Activated naive CD8-positive, alpha-beta T cell treated with anti-CD3 and anti-CD28 coated beads, Interleukin-2, amount 10 ng/mL, durations not matched to agents 7 days and 5 days (primary cell): Measurements from ENCODE around the gene CLDN3. TPM values are rescaled to one million over a fixed set of nuclear protein-coding genes. Genes with fewer than 3 reads are reported as not detected.
"Not testable (repeated sequence)": the region's sequence is repeated elsewhere in the genome, so short reads cannot be mapped to it uniquely, and the experiment has no call there.

Experiments used
- ATAC-seq: fragments of 150-1000 bp; cut with Tn5 transposase; one replicate; pipeline ENCODE4 v1.10.0; 2021; ENCODE audit warnings: low read depth, moderate library complexity
- POLR2A ChIA-PET: fragments of 350-600 bp; sonication (Branson Sonifier 250); formaldehyde crosslinking; loops from one replicate; lab custom pipeline; 2021; ENCODE audit warnings: antibody characterized with exemption; lab: Charles Lee
- DNase-seq: peaks from one replicate; pipeline ENCODE4 v3.0.0; 2021
- H3K27ac Mint-ChIP-seq: one replicate; pipeline ENCODE4 v1.8.0; 2022; ENCODE audit warnings: mild to moderate bottlenecking, mixed read lengths
- H3K27me3 Mint-ChIP-seq: one replicate; pipeline ENCODE4 v1.8.0; 2022; ENCODE audit warnings: mild to moderate bottlenecking, moderate library complexity, mixed read lengths
- H3K36me3 Mint-ChIP-seq: one replicate; pipeline ENCODE4 v1.8.0; 2021; ENCODE audit warnings: mild to moderate bottlenecking, mixed read lengths
- H3K4me1 Mint-ChIP-seq: one replicate; pipeline ENCODE4 v1.8.0; 2021; ENCODE audit warnings: mixed read lengths
- H3K4me3 Mint-ChIP-seq: one replicate; pipeline ENCODE4 v1.8.0; 2022; ENCODE audit warnings: mild to moderate bottlenecking, moderate library complexity, mixed read lengths
- H3K9me3 Mint-ChIP-seq: one replicate; pipeline ENCODE4 v1.8.0; 2021; ENCODE audit warnings: mixed read lengths
- total RNA-seq, 2 experiments: library from RNA; stranded (reverse); gene quantifications; one replicate each; pipeline ENCODE4 v1.2.3, GENCODE V29; 2021

CLDN3 gene
- total RNA-seq, 2 experiments from 2014 or later = not detected

DNA sequence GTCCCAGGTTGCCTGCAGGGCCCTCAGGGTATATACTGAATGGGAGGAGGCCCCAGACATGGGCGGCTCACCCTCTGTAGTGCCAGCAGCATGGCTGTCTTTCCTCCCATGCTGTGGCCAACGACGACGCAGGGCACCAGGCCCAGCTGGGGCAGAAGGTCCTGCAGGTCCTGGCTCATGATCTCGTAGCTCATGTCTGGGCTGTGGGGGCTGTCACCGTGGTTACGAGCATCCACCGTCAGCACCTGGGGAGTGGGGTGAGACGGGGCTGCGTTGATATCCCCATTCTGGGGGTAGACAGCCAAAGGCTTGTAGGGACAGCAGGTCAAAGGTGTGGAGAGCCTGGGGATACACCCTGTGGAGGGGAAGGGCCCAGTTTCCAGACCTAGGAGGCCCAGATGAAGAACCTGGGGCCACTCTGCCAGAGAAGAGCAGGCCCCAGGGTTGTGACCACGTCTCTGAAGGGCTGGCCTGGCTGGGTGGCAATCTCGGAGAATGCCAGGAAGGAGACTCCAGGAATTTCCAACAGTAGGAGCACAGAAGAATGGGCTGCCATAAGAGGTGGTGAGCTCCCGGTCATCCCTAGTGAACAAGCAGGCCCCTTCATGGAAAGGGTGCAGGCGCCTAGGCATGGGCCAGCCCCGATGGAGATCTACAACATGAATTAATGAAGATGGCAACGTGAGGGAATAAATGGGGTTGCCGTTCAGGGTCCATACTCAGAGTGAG, 32.4 kb downstream of the CLDN3 start:
- DNase-seq (no peak), ATAC-seq (no peak)
- H3K9me3 Mint-ChIP-seq = no peaks in the 10 kb centered on the region
- H3K4me3 Mint-ChIP-seq = peak overlapping the region; percentile 97
- H3K27me3 Mint-ChIP-seq = peaks cover 3% of the 10 kb centered on the region
- POLR2A ChIA-PET = interaction anchor here (0.9 to 1.7 kb wide), 6 partner anchors 9 to 216 kb away, joined by 3 to 10 read pairs (median 6); partner anchors contain the start of genes BAZ1B and BCL7B
- peaks cover 1% of the 10 kb centered on the region for H3K36me3 Mint-ChIP-seq
- peaks cover 16% of the 10 kb centered on the region for H3K4me1 Mint-ChIP-seq
- peak overlapping the region; percentile 98 for H3K27ac Mint-ChIP-seq

DNA sequence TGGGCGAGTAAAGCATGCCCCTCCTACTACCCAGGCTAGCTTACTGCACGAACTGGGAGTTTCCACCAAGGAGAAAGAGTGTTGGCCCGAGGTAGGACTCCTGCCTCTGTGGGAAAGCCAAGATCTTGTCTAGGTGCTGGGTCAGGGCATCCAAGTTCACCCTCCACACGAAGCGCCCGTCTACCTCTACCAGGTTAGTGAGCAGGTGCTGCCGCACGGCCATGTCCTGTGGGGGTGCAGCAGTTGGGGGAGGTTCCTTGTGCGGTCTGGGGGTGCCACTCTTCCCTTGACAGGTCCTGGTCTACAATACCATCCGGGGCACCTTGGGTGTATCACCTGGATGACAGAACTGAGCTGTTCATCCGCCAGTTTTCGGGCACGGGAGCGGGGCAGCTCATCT, 33.2 kb downstream of the CLDN3 start:
- Mint-ChIP-seq H3K4me1 (peaks cover 16% of the 10 kb centered on the region), H3K27ac (no peak overlapping the region), H3K27me3 (peaks cover 3% of the 10 kb centered on the region), H3K36me3 (peaks cover 1% of the 10 kb centered on the region), H3K4me3 (no peak overlapping the region), H3K9me3 (no peaks in the 10 kb centered on the region)
- no peak for ATAC-seq
- POLR2A ChIA-PET = interaction anchor here (0.9 to 1.0 kb wide), 2 partner anchors 8 to 17 kb away, joined by 3 read pairs; partner anchors contain the start of gene STX1A
- DNase-seq = no peak

DNA sequence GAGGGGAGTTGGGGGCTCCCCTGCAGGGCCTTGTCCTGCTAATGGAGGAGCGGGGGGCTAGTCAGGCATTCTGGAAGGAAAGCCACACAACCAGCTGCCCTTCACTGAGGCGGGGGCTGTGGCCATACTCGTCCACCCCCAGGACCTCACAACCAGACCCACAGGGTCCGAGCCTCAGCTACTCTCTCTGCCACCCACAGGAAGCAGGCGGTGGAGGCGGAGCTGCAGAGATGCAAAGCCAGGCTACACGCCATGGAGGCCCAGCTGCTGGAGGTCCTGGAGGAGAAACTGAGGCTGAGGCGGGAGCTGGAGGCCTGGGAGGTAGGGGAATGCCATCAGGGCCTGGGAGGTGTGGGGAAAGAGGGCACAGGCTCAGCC, 34.6 kb downstream of the CLDN3 start:
- no peaks in the 10 kb centered on the region for H3K9me3 Mint-ChIP-seq
- H3K27ac Mint-ChIP-seq = no peak overlapping the region
- peaks cover 16% of the 10 kb centered on the region for H3K4me1 Mint-ChIP-seq
- peaks cover 1% of the 10 kb centered on the region for H3K36me3 Mint-ChIP-seq
- DNase-seq = no peak
- peaks cover 3% of the 10 kb centered on the region for H3K27me3 Mint-ChIP-seq
- no peak for ATAC-seq
- H3K4me3 Mint-ChIP-seq = no peak overlapping the region
- POLR2A ChIA-PET = interaction anchor here (1.9 kb wide), 1 partner anchor 128 kb away, joined by 14 read pairs; no protein-coding TSS in a partner anchor

DNA sequence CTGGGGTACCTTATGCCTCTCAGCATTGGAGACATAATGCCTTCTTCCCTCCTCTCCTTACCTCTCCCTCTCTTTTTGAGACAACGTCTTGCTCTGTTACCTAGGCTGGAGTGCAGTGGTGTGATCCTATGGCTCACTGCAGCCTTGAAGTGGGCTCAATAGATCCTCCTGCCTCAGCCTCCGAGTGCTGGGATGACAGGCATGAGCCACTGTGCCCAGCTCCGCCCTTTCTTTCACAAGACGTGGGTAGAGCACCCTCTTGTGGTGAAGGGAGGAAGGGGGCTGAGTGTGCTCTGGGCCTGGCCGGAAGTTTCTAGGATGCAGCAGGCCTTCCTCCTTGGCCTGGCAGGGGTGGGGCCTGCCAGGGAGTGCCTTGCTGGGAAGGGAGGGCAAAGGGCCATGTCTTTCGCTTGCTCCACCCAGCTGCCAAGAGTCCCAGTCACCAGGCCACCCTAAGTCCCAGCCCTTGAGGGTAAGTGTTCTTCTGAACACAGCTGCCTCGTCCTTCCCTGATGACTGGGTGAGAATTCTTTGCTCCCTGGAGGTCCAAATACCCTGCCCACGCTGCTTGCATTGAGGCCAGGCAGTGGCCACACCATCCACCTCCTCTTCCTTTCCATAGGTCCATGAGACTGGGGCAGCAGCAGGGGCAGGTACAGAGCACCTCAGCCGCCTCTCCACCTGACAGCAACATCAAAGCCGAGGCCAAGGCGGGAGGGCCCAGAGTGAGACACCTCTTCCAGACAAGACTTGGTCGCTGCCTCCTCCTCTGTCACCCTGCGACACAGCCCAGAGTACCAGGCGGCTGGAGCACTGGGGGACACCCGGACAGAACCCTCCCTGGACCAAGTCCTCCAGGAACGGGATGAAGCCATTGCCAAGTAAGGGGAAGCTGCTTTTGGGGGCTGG, 35.2 kb downstream of the CLDN3 start:
- POLR2A ChIA-PET = interaction anchor here (1.1 to 1.9 kb wide), 2 partner anchors 15 to 128 kb away, joined by 3 to 14 read pairs; partner anchors contain the start of gene STX1A
- peaks cover 3% of the 10 kb centered on the region for H3K27me3 Mint-ChIP-seq
- H3K4me3 Mint-ChIP-seq = peak overlapping the region; percentile 37

DNA sequence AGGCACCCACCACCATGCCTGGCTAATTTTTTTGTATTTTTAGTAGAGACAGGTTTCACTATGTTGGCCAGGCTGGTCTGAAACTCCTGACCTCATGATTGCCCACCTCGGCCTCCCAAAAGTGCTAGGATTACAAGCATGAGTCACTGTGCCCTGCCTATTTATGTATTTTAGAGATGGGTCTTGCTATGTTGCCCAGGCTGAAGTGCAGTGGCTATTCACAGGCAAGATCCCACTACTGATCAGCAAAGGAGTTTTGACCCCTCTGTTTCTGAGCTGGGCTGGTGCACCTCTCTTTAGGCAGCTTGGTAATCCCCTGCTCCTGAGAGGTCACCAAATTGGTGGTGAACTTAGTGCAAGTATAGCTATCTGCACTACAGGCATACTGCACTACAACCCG, 37.7 kb downstream of the CLDN3 start:
- ATAC-seq (no peak), DNase-seq (no peak)
- H3K4me3 Mint-ChIP-seq = no peak overlapping the region
- H3K36me3 Mint-ChIP-seq = no peaks in the 10 kb centered on the region
- no peak overlapping the region for H3K27ac Mint-ChIP-seq
- POLR2A ChIA-PET = no interaction called here
- H3K27me3 Mint-ChIP-seq = peaks cover 16% of the 10 kb centered on the region
- no peaks in the 10 kb centered on the region for H3K9me3 Mint-ChIP-seq
- peaks cover 12% of the 10 kb centered on the region for H3K4me1 Mint-ChIP-seq

More for the DNA sequence above, 35.2 kb downstream of the CLDN3 start:
- DNase-seq = peak; percentile 81
- Mint-ChIP-seq H3K4me1 (peaks cover 16% of the 10 kb centered on the region), H3K36me3 (peaks cover 1% of the 10 kb centered on the region), H3K9me3 (no peaks in the 10 kb centered on the region), H3K27ac (peak overlapping the region; percentile 75)
- ATAC-seq = peak; percentile 65

DNA sequence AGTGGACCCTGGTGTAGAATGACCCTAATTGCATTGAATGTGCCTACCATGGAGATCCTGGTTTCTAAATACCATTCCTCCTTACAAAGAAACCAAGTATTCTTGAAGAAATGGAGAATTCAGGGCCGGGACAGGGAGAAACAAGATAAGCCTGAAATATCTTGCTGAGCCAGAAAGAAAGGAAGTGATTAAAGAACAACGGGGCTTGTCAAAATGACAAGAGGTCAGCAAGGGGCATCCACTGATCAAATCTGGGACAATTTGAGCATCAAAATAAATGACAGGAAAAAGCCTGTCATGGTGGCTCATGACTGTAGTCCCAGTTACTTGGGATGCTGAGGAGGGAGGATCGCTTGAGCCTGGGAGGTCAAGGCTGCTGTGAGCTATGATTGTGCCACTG, 39.6 kb downstream of the CLDN3 start:
- H3K4me1 Mint-ChIP-seq = peaks cover 8% of the 10 kb centered on the region

DNA sequence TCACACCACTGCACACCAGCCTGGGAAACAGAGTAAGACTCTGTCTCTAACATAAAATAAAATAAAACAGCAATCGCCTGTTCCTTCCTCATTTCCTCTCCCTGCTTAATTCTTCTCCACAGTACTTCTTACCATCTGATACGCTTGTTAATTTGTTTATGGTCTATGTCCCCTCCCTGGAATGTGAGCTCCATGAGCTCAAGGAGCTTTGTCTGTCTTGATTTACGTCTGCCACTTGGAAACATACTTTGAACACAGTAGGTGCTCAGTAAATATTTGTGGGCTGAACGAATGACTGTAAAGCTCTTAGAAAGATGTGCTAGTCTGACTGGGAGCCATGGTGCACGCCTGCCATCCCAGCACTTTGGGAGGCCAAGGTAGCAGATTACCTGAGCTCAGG, 41.5 kb downstream of the CLDN3 start:
- Mint-ChIP-seq H3K4me1 (no peaks in the 10 kb centered on the region), H3K27ac (no peak overlapping the region), H3K4me3 (no peak overlapping the region), H3K9me3 (no peaks in the 10 kb centered on the region), H3K36me3 (no peaks in the 10 kb centered on the region), H3K27me3 (peaks cover 17% of the 10 kb centered on the region)
- ATAC-seq (no peak), DNase-seq (no peak)
- POLR2A ChIA-PET = interaction anchor here (0.8 kb wide), 1 partner anchor 9 kb away, joined by 3 read pairs; no protein-coding TSS in a partner anchor

More for the DNA sequence above, 39.6 kb downstream of the CLDN3 start:
- Mint-ChIP-seq H3K27ac (no peak overlapping the region), H3K36me3 (no peaks in the 10 kb centered on the region), H3K4me3 (no peak overlapping the region), H3K9me3 (no peaks in the 10 kb centered on the region), H3K27me3 (peaks cover 17% of the 10 kb centered on the region)
- POLR2A ChIA-PET = no interaction called here
- DNase-seq = no peak
- ATAC-seq = no peak

DNA sequence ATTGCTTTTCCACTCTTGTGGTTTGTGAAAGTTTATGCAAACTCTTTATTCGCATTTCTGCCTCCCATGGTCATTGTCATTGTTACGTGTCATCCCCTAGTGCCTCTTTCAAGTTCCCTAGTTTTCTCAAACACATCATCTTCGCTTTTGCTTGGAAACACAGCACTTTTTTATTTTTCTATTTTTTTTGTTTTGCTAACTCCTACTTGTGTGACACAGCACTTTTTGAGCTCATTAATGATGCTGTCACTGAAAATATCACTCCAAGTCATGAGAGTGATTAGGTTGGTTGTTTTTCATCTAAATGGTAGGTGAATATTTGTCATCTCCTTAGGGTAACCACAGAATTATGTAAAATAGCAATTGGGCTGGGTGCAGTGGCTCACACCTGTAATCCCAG, 42.1 kb downstream of the CLDN3 start:
- Mint-ChIP-seq H3K27ac (no peak overlapping the region), H3K4me1 (no peaks in the 10 kb centered on the region), H3K9me3 (no peaks in the 10 kb centered on the region), H3K27me3 (peaks cover 16% of the 10 kb centered on the region), H3K4me3 (no peak overlapping the region), H3K36me3 (no peaks in the 10 kb centered on the region)
- DNase-seq (no peak), ATAC-seq (no peak)
- POLR2A ChIA-PET = interaction anchor here (0.8 kb wide), 1 partner anchor 10 kb away, joined by 3 read pairs; no protein-coding TSS in a partner anchor

DNA sequence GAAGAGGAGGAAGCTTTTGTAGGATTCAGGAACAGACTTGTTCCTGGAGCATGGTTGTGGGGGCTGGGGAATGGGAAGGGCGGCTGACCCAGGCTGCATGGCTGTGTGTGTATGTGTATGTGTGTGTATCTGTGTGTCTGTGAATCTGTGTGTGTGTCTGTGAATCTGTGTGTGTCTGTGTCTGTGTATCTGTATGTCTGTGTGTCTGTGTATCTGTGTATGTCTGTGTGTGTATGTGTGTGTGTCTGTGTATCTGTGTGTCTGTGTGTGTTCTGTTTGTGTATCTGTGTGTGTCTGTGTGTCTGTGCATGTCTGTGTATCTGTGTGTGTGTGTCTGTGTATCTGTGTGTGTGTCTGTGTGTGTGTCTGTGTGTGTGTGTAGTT, 44.0 kb downstream of the CLDN3 start:
- ATAC-seq (peak; percentile 27), DNase-seq (no peak)
- H3K4me3 Mint-ChIP-seq = no peak overlapping the region
- H3K36me3 Mint-ChIP-seq = no peaks in the 10 kb centered on the region
- POLR2A ChIA-PET = no interaction called here
- H3K27me3 Mint-ChIP-seq = peaks cover 27% of the 10 kb centered on the region
- no peaks in the 10 kb centered on the region for H3K9me3 Mint-ChIP-seq
- H3K27ac Mint-ChIP-seq = no peak overlapping the region
- H3K4me1 Mint-ChIP-seq = no peaks in the 10 kb centered on the region

DNA sequence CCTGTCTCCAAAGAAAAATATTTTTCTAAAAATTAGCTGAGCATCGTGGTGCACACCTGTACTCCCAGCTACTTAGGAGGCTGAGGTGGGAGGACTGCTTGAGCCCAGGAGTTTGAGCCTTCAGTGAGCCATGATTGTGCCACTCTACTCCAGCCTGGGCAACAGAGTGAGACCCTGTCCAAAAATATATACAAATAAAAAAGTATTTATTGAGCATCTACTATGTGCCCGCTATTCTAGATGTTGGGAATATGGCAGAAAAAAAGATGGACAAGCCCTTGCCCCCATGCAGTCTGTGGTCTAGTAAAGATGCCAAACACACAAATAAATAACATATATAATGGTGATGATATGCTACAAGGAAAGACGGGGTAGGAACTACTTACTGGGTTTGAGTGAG, 46.3 kb downstream of the CLDN3 start:
- Mint-ChIP-seq H3K36me3 (no peaks in the 10 kb centered on the region), H3K4me3 (no peak overlapping the region), H3K27ac (no peak overlapping the region), H3K9me3 (no peaks in the 10 kb centered on the region), H3K4me1 (peaks cover 7% of the 10 kb centered on the region), H3K27me3 (peaks cover 37% of the 10 kb centered on the region)
- POLR2A ChIA-PET = no interaction called here
- DNase-seq (no peak), ATAC-seq (no peak)

DNA sequence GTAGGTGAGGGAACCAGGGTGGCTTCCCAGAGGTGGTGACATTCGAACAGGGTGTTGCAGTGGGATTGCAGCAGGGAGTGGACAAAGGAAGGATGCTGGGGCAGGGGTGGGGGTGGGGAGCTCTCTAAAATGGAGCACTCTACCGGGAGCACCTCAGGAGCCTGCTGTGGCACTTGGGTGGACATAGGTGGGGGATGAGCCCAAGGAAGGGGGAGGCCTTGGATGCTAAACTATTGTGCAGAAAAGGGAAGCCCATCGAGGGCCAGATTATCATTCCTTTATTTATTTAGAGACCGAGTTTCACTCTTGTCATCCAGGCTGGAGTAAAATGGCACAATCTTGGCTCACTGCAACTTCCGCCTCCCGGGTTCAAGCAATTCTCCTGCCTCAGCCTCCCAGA, 47.3 kb downstream of the CLDN3 start:
- no peaks in the 10 kb centered on the region for H3K36me3 Mint-ChIP-seq
- H3K9me3 Mint-ChIP-seq = no peaks in the 10 kb centered on the region
- DNase-seq = no peak
- no peak overlapping the region for H3K27ac Mint-ChIP-seq
- POLR2A ChIA-PET = no interaction called here
- peaks cover 30% of the 10 kb centered on the region for H3K27me3 Mint-ChIP-seq
- H3K4me3 Mint-ChIP-seq = no peak overlapping the region
- H3K4me1 Mint-ChIP-seq = peaks cover 15% of the 10 kb centered on the region
- ATAC-seq = no peak

DNA sequence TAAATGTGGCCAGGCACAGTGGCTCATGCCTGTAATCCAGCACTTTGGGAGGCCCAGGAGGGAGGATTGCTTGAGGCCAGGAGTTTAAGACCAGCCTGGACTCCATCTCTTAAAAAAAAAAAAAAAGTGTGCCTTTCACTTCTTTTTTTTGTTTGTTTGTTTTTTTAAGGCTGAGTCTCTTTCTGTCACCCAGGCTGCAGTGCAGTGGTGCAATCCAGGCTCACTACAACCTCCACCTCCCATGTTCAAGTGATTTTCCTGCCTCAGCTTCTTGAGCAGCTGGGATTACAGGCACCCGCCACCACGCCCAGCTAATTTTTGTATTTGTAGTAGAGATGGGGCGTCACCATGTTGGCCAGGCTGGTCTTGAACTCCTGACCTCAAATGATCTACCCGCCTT, 47.9 kb downstream of the CLDN3 start:
- POLR2A ChIA-PET, H3K4me3 Mint-ChIP-seq: not testable (repeated sequence)

DNA sequence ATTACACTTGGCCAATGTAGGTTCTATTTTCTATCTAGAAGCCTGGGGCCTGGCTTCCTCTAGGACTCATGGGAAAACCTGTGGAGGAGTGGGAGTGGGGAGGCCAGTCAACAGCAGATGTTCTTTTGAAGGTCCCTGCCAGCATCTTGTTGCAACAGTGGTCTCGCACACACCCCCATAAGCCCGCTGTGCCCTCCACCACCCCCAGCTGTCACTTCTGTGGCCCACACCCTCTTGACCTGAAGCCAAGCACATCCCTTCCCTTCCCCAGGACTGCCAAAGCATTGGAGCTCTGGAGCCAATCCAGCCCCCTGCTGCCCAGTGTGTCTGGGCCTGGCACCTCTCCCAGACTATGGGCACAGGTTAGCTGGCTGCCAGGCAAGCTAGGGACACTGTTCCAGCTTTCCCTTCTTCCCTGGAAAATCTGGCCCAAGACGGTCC, 48.7 kb downstream of the CLDN3 start:
- POLR2A ChIA-PET = no interaction called here
- DNase-seq (no peak), ATAC-seq (no peak)
- Mint-ChIP-seq H3K4me3 (peak overlapping the region; percentile 4), H3K36me3 (no peaks in the 10 kb centered on the region), H3K9me3 (no peaks in the 10 kb centered on the region), H3K4me1 (peaks cover 26% of the 10 kb centered on the region), H3K27ac (no peak overlapping the region), H3K27me3 (peaks cover 28% of the 10 kb centered on the region)

More for the DNA sequence above, 47.9 kb downstream of the CLDN3 start:
- not testable (repeated sequence) for H3K27ac Mint-ChIP-seq, DNase-seq, H3K9me3 Mint-ChIP-seq, H3K36me3 Mint-ChIP-seq, ATAC-seq
- Mint-ChIP-seq H3K27me3 (peaks cover 25% of the 10 kb centered on the region), H3K4me1 (peaks cover 20% of the 10 kb centered on the region)
